HCT116 (cell line): Measurements from ENCODE around the gene CDYL2.

Experiments
- CTCF ChIP-seq, 3 experiments: fragments of 200-600 bp in 1 of 3; sonication (generic) in 1 of 3; IDR thresholded peaks in 2 of 3; conservative IDR thresholded peaks in 1 of 3; 2 replicates each; pipeline ENCODE4 v1.5.1; 2012 to 2017; ENCODE audit warnings: low read depth in 2 of 3, low read length in 2 of 3, antibody characterized with exemption in 1 of 3, borderline replicate concordance in 1 of 3, control low read depth in 1 of 3, mild to moderate bottlenecking in 1 of 3, mixed read lengths in 1 of 3, mixed run types in 1 of 3, moderate library complexity in 1 of 3; ENCODE audit not compliant: insufficient read depth in 1 of 3
- SRF ChIP-seq: IDR thresholded peaks from 2 replicates; pipeline ENCODE4 v1.6.1; 2012; ENCODE audit warnings: low read depth

DNA sequence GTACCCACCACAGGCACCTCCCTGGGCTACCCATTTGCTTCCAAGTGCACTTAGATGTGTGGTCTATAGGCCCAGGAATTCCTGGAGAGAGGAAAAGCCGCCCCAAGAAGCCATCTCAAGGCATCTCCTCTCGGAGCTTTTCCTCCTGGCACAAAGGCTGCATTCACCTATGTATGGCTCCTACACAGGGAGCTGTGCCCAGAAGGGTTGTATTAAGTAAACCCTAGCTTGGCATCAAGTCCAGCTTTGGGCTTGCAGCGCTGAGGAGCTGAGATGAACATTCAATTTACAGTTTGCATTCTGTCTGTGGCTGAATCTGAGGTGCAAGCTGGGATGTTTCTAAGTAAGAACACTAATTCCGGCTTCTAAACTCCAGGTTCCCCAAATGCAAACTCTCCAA is 81.3 kb downstream of the CDYL2 start:
- TF ChIP-seq CTCF (IDR thresholded peaks at IDR 0.05 in 2 of 3, conservative IDR thresholded peaks at IDR 0.05 in 1 of 3; ENCODE audit: borderline replicate concordance in 1 of 3, insufficient read depth in 1 of 3, low read depth in 2 of 3, low read length in 2 of 3) (no peak), SRF (no peak)
